ENCODE measurements around the gene SLC9A9.

SLC9A9 gene

DNA sequence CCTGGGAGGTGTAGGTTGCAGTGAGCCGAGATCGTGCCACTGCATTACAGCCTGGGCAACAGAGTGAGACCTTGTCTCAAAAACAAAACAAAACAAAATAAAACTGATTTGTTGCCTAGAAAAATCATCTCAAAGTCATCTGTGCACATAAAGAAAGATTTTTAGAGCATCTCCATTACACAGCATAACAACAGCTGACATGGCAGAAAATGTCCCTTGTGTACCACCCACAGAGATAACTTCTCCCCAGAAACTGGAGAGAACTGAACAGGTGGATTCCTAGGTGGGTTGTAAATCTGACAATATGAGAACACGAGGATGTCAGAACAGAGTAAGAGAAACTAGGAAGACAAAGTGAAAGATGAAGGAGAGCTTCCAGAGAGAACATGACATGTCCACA lies 207.5 kb downstream of the SLC9A9 start:
- no peak for DNase-seq

DNA sequence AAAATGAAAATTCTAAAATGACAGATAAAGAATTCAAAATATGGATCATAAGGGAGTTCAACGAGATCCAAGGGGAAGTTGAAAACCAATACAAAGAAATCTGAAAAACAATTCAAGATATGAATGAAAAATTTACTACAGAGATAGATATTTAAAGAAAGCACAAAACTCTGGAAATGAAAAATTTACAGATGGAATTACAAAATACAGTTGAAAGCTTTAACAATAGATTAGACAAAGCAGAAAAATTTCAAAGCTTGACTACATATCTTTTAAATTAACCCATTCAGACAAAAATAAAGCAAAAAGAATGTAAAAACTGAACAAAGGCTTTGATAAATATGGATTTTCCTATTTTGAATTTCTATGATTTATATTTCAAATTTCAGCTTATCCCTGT lies 211.1 kb downstream of the SLC9A9 start:
- DNase-seq, result peak in 1 of 3 experiments; percentile 3

DNA sequence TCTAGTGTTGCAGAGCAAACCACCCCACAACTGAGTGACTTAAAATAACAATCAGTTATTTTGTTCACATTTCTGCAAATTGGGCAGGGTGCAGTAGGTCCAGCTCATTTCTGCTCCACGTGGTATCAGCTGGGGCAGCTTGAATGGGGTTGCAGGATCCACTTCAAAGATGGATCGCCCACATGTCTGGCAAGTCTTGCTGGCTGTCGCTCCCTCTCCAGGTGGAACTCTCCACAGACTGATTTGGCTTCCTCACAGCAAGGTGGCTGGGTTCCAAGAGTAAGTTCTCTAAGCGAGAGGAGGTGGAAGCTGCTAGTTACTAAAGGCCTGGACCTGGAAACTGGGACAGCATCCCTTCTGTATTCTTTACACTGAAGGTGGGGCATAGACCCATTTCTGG lies 213.3 kb downstream of the SLC9A9 start:
- no peak for DNase-seq

DNA sequence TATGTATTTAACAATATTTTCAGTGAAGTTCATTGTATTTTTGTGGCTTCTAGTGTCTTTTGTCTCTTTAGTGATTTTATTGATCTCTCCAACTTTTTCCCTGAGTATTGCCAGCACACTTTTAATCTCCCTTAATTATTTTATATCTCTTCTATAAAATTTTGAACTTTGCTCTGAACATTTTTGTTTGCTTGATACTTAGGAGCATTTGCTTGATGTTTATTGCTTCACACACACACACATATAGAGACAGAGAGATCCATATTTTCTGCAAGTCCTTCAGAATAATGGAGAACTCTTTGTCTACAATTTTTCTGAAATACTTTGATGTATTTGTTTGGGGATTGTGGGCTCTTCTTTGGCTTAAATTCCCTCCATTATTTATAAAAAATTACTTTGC lies 213.8 kb downstream of the SLC9A9 start:
- DNase-seq, result no peak

DNA sequence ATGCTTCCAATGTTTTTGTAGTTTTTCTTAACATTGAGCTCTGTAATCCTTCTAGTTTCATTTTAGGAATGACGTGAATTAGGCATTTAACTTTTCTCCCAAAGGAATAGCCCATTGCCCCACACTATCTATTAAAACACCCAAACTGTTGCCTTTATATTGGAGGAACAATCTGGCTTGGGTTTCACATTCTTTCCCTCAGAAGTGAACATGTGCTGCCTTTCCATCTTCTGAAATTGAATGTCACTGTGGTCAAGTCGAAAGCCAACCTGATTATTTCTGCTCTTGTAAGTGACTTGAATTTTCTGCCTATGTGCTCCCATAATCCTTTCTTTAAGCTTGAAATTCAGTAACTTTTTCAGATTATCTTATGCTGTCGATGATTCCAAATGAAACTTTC lies 214.5 kb downstream of the SLC9A9 start:
- DNase-seq, result no peak

DNA sequence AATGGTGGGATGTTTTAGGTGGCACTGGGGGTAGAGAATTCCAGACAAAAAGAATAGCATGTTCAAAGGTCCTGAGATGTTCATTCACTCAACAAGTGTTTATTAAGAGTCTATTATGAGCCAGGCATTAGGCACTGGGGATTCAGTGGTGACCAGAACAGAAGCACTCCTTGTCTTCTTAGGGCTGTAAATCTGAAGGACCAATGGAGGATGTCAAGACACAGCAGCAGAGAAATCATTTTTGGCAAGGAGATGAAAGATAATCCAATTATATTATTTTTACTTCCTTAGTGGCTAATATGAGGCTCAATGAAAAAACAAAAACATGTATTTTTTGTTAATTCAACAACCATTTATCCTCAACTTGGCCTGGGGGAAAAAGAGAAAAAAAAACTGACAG lies 218.5 kb downstream of the SLC9A9 start:
- DNase-seq, result no peak

DNA sequence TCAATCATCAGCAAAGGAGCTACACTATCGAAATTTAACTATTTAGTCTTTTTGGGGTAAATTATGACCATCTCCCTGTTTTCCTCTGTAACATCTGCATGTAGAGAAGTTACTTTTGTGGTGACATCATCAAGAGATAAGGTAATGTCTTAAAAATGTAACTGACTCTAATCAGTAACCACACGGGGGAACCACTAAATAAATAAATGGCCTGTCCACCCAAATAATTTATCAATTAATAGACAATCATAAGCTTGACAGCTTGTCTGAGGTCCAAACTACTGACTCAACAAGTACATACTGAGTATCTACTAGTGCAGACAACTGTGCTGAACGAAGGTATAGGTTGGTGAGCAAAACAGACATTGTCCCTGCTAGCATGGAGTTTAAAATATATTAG lies 219.3 kb downstream of the SLC9A9 start:
- no peak for DNase-seq

DNA sequence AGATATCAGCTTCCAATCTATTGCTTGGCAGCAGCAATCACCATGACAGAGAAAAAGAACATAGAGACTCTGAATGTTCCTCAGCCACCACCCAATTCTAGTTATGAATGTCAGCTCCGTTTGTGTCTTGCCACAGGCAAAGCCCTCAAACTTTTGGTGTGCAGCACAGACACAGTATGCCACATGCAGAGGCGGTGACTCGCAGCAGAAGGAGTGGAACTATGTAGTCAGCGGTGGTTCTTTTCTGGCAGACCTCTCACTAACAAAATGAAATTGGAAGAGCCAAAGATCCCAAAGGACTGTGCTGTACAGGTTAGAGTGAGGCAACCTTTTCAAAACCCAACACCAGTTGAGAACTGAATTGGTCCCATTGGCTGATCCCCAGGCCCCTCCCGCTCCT lies 220.9 kb downstream of the SLC9A9 start:
- DNase-seq, result no peak

DNA sequence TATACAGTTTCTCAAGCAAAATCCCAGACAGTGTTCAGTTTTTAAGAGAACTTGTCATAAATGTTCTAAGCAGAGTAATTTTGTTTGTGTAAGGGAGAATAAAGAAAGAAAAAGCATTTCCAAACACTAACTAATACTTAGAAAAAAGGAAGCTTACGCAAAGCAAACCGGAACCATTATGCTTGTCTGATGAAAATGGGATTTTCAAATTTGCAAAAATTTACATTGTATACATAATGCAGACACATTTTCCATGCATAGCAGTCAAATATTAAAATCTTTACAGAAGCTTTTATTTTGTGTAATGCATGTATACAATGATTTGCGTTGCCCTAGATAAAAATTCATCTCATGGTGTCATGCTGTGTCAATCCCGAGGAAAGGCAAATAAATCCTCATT lies 229.0 kb downstream of the SLC9A9 start:
- no peak for DNase-seq

DNA sequence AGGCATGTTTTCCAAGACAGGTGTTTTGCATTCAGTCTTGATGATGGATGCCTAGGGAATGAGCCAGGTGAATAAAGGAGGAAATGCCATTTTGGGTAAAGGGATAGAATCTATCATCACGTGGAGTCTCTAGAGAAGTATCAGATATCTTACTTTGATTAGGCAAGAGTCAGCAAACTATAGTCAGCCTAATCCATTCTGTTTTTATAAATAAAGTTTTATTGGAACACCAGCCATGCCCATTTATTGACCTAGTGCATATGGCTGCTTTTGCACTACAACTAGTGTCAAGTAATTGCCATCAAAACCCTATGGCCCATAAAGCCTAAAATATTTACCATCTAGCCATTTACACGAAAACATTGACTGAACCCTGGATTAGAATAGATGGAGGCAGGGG lies 231.2 kb downstream of the SLC9A9 start:
- DNase-seq, result no peak

DNA sequence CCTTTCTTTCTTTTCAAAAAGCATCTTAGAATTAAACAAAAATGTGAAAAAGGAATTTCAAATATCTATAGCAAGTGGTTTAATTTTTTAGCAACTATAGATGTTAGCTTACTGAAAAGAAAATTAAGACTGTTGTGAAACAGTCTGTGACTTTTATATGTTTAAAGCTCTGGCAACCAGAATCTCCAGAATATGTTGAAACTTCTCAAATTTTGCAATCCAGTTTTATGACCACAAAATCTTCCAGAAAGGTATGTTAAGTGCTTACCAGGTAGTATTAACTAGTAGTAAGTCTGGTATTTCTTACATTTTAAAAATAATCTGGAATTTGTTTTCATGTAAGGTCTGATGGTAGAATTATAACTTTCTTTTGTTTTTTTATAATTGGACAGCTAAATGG lies 235.0 kb downstream of the SLC9A9 start:
- DNase-seq, result no peak

DNA sequence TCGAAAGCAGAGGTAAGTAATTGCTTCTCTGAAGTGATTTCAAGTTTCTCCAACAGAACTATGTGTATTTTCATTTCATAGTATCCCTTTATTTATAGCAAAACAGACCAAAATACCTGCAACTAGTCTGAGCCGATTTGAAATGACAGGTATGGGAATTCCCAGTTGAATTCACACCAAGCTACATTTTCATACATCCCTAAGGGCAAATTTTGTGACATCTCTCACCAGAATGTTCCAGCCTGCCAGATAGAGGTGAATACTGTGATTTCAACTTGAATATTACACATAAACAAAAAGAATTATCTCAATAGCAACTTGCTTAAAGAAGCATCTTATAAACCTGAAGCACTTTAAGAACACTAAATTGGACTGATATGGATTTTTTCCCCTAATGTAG lies 235.7 kb downstream of the SLC9A9 start:
- no peak for DNase-seq

DNA sequence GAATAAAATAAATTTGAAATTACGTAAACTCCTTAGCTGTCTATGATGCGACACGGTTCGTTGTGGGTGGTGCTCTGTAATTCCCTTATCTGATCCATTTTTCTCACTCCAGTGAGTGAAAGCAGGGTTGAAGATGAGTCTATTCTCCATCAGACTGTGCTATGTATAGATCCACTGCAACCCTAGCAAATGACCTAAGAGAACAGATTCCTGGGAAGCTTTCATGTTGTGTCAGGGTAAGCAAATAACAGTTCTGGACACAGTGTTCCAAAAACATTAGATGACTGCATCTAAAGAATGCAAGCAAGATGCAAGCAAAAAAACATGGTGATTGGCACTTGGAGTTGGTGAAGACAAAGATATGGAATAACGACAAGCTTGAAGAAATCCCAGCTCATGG lies 239.3 kb downstream of the SLC9A9 start:
- DNase-seq, result no peak

DNA sequence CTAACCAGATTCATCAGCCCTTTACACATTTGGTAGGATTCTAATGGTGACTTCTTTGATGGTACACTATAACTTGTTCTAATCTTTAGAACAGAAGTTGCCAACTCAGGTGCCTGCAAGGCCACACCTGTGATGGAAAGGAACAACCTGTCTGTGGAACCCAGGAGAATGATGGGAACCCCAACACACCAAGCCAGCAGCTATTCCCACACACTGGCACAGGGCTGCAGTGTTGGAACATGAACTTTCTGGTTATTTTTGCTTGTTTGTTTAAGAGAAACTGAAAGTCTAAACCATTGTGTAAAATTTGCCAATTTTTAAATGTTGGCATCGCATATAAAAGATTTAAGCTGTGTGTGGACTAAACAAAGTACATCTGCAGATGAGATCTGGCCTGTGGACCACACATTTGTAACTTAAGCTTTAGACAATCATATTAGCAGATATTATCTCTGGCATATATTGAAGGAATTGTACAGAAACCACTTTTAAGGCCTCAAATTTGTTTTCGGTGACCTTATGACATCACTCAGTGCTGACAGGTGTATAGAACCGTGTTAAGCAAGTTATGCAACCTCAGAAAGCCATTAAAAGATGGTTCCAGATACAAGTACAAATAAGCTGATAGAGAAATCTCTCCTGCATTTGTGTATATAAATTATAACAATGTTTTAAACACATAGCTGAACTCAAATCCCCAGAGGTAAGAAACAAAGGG lies 242.9 kb downstream of the SLC9A9 start:
- DNase-seq, result no peak

DNA sequence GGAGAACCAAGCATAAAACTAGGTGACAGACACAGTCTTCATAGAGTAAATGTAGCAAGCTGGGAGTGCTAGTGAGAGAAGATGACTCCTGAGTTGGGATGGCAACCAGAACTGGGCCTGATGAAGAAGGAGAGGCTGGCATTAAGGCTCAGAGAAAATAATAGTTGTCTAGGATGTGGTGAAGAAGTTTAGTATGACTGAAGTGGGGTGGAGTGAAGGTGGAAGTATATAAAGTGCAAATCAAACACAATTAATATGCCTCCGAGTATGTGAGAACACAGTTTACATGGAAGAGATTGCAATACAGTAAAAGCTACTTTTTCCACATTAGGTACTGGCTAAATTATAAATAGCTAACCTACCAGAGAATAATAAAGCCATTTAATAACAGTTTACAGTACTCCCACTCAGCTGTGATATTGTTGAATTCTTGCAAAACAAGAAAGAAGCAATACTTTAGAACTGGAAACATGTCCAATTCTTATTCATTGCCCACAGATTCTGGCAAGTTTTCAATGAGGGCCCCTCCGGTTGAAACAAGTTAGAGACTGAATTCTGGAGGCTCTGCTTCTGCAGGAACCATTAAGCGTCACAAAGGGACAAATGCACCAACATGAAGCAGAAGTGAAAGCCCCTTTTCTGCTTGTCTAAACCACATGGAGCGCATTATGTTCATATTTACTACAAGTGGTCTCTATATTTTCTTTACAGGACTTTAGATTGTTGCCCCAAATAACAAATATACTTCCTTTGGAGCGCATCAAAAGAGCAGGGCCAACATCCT lies 243.7 kb downstream of the SLC9A9 start:
- no peak for DNase-seq

DNA sequence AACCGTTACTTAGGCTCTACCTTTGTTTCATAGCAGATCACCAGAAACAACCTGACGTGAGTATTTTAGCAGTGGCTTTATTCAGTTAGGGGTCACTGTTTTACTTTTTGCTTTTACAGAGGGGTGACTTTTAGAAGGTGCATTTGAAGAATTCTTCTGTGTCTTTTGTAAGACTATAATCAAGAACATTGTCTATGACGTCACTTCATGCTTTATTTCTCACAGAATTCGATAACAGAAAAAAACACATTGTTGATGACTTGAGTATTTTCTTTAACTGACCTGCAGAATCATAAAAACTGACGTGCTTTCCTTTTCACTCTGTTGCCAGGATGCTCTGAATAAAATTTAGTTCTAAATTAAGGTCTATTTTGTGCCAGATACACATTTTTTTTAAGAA lies 244.5 kb downstream of the SLC9A9 start:
- no peak for DNase-seq

DNA sequence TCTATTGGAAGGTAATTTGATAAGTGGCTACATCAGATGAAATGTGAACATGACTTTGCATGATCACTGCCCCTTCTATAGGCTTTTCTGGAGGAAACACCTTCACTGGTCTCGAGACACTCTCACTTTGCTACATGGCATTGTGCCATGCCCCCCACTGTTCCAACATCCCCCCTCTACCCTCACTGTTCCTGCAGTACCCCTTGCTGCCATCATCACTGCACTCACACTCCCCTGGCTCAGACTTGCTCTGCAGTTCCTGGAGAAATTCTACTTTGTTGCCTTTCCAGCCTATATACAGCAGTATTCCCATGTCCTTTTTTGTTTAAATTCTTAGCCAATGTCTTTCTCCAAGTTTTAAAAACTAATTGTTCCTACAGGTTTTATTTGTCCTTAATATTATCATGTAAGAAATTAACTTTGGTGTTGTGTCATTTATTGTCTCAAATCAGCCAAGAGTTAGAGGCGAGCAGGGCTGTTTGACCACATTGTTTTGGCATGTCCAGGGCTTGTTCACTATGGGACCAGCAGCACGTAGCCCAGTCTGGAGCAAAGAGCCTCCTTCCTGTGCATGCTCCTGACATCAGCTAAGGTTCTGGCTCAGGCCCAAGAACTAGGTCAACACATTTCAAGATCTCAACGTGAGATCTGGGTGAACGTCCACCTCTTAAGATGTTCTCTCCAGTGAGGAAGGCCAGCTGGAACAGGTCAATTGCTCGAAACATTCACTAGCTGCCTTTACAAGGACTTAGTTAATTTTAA lies 246.4 kb downstream of the SLC9A9 start:
- DNase-seq, result no peak

DNA sequence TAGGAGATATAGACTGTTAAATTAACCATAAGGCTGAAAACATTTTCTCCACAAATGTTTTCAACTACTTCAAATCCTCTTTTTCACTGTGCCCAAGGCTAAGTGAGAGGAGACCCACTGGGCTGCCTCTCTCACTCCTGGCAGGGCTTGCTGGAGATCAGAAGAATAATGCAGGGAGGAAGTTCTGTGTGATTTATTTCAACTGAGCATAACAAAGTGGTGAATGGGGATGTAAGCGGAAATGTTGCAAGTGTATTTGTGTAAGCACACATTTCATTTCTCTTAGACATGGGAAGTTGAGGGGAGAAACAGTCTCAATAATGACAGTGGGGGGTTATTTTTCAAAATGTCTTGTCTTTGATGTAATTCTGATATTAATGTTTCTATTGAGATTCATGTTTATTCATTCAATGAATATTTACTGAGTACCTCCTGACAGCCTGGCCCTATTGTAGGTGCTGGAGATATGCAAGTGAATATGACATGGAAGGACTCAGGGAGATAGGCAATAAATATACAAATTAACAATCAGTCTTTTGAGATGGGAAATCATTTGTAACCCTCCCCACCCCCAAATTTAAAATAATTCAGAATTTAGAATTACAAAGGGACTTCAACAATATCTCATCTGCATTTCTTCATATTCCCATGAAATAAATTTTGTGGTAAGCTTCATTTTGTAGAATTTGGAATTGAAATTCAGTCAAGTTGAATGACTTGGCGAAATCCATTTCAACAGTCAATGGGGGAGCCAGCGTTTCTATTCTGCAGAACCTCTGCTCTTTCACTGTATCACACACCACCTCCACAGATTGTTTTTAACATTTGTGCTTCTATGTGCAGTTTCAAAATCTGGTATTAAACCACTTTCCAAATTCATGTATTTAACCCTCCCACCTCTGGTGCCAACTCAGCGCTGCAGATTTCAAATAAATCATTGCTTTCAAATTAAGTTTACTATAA lies 247.2 kb downstream of the SLC9A9 start:
- no peak for DNase-seq

DNA sequence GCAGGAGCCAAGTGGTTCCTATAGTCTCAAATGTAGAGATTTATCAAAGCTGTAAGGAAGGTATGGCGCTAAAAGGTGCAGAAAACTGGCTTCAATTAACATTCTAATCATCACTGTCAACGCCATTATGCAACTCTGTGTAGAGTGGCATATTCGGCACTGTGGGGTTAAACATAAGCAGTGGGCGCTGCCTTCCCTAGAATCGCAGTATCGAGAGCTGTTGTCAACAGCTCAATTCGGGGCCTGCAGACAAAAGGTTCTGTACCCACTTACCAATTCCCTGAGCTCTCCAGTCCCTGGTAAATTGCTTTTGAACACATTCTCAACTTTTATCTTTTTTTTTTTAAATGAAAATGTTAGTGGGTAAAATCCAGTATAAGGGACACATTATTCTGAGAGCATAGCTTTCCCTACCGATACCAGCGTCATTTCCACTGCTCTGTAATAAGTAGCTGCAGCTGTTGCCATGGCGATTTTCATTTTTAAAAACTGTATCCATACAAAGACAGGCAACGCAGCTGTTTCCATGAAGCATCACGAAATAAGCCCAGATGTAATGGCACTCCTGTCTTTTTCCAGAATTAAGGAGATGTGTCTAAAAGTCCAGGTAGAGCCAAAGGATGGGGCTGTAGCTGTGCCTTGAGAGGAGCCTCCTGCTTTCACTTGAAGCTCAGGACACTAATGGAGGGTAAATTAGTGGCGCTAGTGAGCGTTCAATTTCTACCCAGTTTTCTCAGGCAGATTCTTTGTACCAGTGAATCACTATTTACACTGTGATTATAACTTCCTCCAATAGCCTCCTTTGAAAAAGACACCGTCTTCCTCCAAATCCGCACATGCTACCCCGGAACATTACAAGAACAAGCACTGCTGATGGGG lies 250.3 kb downstream of the SLC9A9 start:
- DNase-seq, result peak in 2 of 3 experiments; percentile 86 to 92

DNA sequence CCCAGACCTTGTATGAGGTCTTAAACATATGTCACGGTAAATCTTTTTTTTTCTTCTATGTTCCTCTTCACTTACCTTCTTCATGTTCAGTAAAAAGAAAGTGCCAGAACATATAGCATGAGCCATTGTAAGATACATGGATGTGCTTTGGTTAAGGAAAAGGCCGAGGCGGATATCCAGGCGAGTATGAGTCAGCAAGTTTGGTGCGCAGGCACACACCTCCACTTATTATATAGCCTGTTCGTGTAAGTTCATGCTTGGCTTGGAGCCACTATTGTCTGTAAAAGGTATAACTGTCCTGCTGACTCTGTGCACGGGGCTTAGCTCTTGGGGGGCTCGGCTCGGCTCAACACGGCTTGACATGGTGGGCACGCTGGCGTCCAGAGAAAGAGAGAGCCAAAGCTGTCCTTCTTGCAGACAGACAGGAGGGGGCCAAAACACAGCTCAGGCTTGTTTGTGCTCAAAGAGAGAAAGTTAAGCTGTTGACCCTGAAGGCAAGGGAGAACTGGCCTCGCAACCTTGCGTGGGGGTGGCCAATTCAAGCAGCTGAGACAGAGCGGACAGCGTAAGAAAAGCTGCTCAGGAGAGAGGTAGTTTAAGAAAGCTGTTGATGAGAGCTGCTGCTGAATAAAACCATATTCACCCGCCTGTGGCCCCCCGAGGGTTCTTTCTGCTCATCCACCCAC lies 251.2 kb downstream of the SLC9A9 start:
- peak in 2 of 3 experiments; percentile 28 to 32 for DNase-seq
